HFFc6 (cell line): ENCODE data around the gene SLC27A5. TPM values are rescaled to one million over a fixed set of nuclear protein-coding genes. Genes with fewer than 3 reads are reported as not detected.
"Not testable (repeated sequence)": the region's sequence is repeated elsewhere in the genome, so short reads cannot be mapped to it uniquely, and the experiment has no call there.

Source experiments
- DNase-seq: peaks from one replicate; pipeline ENCODE4 v3.0.0-alpha.2; 2018
- H3K27ac Mint-ChIP-seq: 2 replicates; pipeline ENCODE4 v1.8.0; 2020; ENCODE audit warnings: mild to moderate bottlenecking, mixed read lengths
- H3K27me3 Mint-ChIP-seq: 2 replicates; pipeline ENCODE4 v1.8.0; 2021; ENCODE audit warnings: mild to moderate bottlenecking, moderate library complexity, mixed read lengths; ENCODE audit not compliant: insufficient read depth
- H3K36me3 Mint-ChIP-seq: 2 replicates; pipeline ENCODE4 v1.8.0; 2021; ENCODE audit warnings: low read depth, mixed read lengths
- H3K4me1 Mint-ChIP-seq: 2 replicates; pipeline ENCODE4 v1.8.0; 2020; ENCODE audit warnings: low read depth, mixed read lengths
- H3K4me3 Mint-ChIP-seq: 2 replicates; pipeline ENCODE4 v1.8.0; 2020; ENCODE audit warnings: mild to moderate bottlenecking, moderate library complexity, mixed read lengths
- H3K9me3 Mint-ChIP-seq: 2 replicates; pipeline ENCODE4 v1.8.0; 2020; ENCODE audit warnings: mild to moderate bottlenecking, mixed read lengths
- CTCF ChIP-seq: fragments of 200-600 bp; sonication (generic); IDR thresholded peaks from 2 replicates; pipeline ENCODE4 v1.5.0; 2021; ENCODE audit warnings: antibody characterized with exemption, mild to moderate bottlenecking
- total RNA-seq, 6 experiments: library from RNA; stranded (reverse); fragmentation: NEBNext Ultra II Directional; extraction: Animal tissue kit (Norgen Biotek cat#: 25700); gene quantifications; 2 replicates in 1 of 6; 3 replicates in 5 of 6; pipeline ENCODE4 v1.2.3, GENCODE V29; 2021

Gene SLC27A5
- total RNA-seq, 6 experiments from 2014 or later, result 2.0 to 5.7 (median 2.6) TPM

- H3K4me1 Mint-ChIP-seq, result peaks cover 18% of the 10 kb centered on the region
- H3K27ac Mint-ChIP-seq, result no peak overlapping the region
- no peaks in the 10 kb centered on the region for H3K9me3 Mint-ChIP-seq
- TF ChIP-seq CTCF, result no peak
- H3K27me3 Mint-ChIP-seq, result no peaks in the 10 kb centered on the region; the same call in 1 of the 2 replicates
- H3K4me3 Mint-ChIP-seq, result no peak overlapping the region
- no peak for DNase-seq
- peaks cover 23% of the 10 kb centered on the region for H3K36me3 Mint-ChIP-seq
Measured at GRCh38 chr19:58456111-58456510, 55.7 kb downstream of the SLC27A5 start.

- no peak overlapping the region for H3K4me3 Mint-ChIP-seq
- no peaks in the 10 kb centered on the region for H3K9me3 Mint-ChIP-seq
- TF ChIP-seq CTCF, result no peak
Measured at GRCh38 chr19:58455306-58455705, 56.5 kb downstream of the SLC27A5 start.

GRCh38 chr19:58453743-58454142 lies 58.0 kb downstream of the SLC27A5 start:
- Mint-ChIP-seq H3K4me1 (peaks cover 25% of the 10 kb centered on the region), H3K4me3 (no peak overlapping the region), H3K9me3 (peaks cover 13% of the 10 kb centered on the region), H3K27me3 (peaks cover 3% of the 10 kb centered on the region), H3K27ac (no peak overlapping the region), H3K36me3 (peaks cover 33% of the 10 kb centered on the region)
- DNase-seq, result no peak
- no peak for TF ChIP-seq CTCF

More at GRCh38 chr19:58455306-58455705, 56.5 kb downstream of the SLC27A5 start:
- Mint-ChIP-seq H3K36me3 (peaks cover 23% of the 10 kb centered on the region), H3K4me1 (peaks cover 25% of the 10 kb centered on the region), H3K27me3 (peaks cover 3% of the 10 kb centered on the region), H3K27ac (no peak overlapping the region)
- no peak for DNase-seq

GRCh38 chr19:58451358-58452101 lies 60.3 kb downstream of the SLC27A5 start, which contains the start of gene ZNF324B:
TSS of gene ZNF324B (plus strand) at chr19:58451622. CDS start at chr19:58453702, 2,080 bp downstream.
- peak within 1 kb of the TSS; percentile 48 for H3K27ac Mint-ChIP-seq
- TF ChIP-seq CTCF, result no peak; the same call in 1 of the 2 replicates
- peaks cover 28% of the 10 kb centered on the region for H3K36me3 Mint-ChIP-seq
- peaks cover 27% of the 10 kb centered on the region for H3K9me3 Mint-ChIP-seq
- peak; percentile 92 for DNase-seq
- peak within 1 kb of the TSS; percentile 88 for H3K4me3 Mint-ChIP-seq
- H3K4me1 Mint-ChIP-seq, result peaks cover 25% of the 10 kb centered on the region
- H3K27me3 Mint-ChIP-seq, result peaks cover 7% of the 10 kb centered on the region

GRCh38 chr19:58450856-58451357 lies 60.9 kb downstream of the SLC27A5 start:
- Mint-ChIP-seq H3K27ac (peak overlapping the region; percentile 48; the same call in 1 of the 2 replicates), H3K9me3 (peaks cover 27% of the 10 kb centered on the region), H3K36me3 (peaks cover 27% of the 10 kb centered on the region), H3K4me3 (peak overlapping the region; percentile 88), H3K27me3 (peaks cover 7% of the 10 kb centered on the region), H3K4me1 (peaks cover 25% of the 10 kb centered on the region)
- DNase-seq, result no peak
- no peak for TF ChIP-seq CTCF

DNA sequence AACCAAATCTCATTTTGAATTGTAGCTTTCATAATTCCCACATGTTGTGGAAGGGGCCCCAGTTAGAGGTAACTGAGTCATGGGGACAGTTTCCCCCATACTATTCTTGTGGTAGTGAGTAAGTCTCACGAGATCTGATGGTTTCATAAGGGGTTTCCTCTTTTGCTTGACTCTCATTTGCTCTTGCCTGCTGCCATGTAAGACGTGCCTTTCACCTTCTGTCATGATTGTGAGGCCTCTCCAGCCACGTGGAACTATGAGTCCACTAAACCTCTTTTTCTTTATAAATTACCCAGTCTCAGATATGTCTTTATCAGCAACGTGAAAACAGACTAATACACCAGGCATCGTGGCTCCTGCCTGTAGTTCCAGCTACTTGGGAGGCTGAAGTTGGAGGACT lies 61.8 kb downstream of the SLC27A5 start:
- H3K27me3 Mint-ChIP-seq, H3K27ac Mint-ChIP-seq, H3K4me3 Mint-ChIP-seq, DNase-seq: not testable (repeated sequence)
- peaks cover 27% of the 10 kb centered on the region for H3K9me3 Mint-ChIP-seq
- peaks cover 25% of the 10 kb centered on the region for H3K4me1 Mint-ChIP-seq
- peaks cover 27% of the 10 kb centered on the region for H3K36me3 Mint-ChIP-seq

DNA sequence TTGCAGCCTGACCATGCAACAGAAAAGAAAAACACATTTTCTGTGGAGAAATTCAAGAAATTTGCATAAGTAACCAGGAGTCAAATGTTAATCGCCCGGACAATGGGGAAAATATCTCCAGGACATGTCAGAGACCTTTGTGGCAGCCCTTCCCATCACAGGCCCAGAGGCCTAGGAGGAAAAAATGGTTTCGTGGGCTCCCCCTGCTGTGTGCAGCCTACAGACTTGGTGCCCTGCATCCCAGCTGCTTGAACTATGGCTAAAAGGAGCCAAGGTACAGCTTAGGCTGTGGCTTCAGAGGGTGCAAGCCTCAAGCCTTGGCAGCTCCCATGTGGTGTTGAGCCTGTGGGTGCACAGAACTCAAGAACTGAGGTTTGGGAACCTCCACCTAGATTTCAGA lies 62.9 kb downstream of the SLC27A5 start:
- H3K36me3 Mint-ChIP-seq, result peaks cover 18% of the 10 kb centered on the region
- H3K27me3 Mint-ChIP-seq, H3K4me3 Mint-ChIP-seq, DNase-seq, H3K27ac Mint-ChIP-seq: not testable (repeated sequence)
- H3K9me3 Mint-ChIP-seq, result peaks cover 27% of the 10 kb centered on the region
- H3K4me1 Mint-ChIP-seq, result peaks cover 25% of the 10 kb centered on the region
